GM18498 (cell line): ENCODE data around the gene IL2RA.
"Not testable (repeated sequence)": the region's sequence is repeated elsewhere in the genome, so short reads cannot be mapped to it uniquely, and the experiment has no call there.

Source experiments
- ATAC-seq: cut with Tn5 transposase; IDR thresholded peaks from one replicate; pipeline ENCODE4 v1.9.1; 2021; ENCODE audit warnings: mild to moderate bottlenecking, moderate library complexity; ENCODE audit not compliant: unreplicated experiment

Gene IL2RA

DNA sequence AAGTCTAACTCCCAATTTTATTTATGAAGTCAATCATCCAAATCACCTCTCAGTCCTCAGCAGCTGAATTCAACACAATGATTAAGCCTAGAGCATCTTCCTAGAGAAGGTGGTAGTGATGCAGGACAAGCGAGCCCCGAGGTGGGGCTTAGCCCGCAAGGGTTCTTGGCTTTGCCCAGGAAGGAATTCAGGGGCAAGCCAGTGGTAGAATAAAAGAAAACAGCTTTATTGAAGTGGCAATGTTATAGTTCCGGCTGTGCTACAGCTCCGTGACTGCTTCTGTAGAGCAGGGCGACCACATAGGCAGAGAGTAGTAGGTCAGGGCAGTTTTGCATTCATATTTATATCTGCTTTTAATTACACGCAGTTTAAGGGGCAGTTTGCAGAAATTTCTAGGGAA is 18.1 kb downstream of the IL2RA start:
- no peak for ATAC-seq

DNA sequence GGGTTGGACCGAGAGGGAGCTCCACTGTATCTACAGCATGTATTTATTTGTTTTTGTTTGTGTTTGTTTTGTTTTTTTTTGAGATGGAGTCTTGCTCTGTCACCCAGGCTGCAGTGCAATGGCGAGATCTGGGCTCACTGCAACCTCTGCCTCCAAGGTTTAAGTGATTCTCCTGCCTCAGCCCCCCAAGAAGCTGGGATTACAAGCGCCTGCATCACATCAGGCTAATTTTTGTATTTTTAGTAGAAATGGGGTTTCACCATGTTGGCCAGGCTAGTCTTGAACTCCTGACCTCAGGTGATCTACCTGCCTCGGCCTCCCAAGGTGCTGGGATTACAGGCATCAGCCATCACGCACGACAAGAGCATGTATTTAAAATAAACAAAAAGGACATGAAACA is 18.8 kb downstream of the IL2RA start:
- ATAC-seq: not testable (repeated sequence)

DNA sequence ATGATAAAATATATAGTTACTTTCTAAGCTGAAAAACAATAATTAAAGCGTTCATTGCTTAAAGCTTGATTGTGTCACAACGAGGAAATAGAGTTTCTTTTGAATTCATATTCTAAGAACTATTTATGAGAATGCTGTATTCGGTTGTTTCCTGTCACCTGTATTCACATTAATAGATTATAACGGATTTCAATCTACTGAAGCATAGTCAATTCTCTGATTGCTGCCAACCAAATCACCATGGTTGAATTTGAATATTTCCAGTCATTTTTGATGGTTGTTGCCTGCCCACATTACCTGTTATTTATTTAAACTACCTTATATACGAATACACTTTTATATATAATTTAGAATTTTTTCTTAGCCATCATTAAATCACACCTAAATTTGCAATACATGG is 22.0 kb downstream of the IL2RA start:
- ATAC-seq: no peak

DNA sequence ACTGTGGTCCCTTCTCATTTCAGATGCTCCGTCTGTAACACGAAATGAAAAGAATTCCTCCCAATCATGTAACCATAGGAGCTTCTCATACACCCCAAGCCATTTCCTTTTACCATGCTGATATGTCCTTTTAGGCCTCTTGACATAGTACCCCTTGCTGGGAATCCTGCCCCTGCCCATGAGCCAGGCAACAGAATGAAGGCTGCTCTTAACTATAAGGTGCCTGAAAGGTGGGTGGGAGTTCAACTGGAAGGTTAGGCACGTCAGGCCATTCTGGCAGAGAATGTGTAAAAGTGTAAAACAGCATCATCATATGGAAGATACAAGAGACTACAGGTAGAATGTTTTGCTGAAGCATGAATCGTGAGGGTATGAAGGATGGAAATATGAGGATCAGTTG is 22.5 kb downstream of the IL2RA start:
- ATAC-seq: no peak

DNA sequence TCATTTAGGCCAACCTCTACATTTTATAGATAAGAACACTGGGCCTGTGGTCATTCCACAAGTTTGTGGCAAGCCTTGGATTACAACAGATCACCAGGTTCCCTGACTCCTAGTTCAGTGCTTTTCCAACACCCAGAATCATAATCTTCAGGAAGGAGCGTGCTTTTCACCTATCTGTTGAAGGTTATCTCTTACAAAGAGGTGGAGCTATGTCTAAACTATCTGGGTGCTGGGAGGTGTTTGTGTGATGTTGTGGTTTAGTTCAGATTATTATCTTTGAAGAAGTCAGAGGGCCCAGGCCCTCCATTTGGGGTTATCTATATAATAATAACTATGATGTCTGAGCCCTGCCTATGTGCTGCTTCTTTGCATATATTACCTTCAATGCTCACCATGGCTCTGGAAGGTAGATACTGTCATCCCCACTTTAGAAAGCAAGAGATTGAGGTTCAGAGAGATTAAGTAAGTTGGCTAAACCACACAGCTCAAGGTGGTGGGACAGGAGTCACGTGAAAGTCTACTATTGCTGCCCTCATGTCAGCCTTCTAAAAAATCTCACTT is 24.0 kb downstream of the IL2RA start:
- ATAC-seq: no peak

DNA sequence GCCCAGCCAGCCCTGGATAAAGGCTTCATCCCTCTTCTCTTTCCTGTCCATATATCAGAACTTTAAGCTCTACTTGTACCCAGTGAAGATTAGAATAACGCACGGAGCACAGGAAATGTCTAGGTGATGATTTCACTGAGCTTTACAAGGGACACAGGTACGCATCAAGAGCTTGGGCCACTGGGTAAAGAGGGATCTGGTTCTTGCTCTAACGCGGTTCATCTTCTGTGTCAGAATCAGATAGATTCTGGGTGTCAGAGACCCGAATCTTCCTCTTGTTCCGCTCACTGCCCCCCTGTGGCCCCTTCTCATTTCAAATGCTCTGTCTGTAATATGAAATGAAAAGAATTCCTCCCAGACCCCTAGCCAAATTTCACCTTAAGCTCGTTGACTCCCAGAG is 24.7 kb downstream of the IL2RA start:
- no peak for ATAC-seq

DNA sequence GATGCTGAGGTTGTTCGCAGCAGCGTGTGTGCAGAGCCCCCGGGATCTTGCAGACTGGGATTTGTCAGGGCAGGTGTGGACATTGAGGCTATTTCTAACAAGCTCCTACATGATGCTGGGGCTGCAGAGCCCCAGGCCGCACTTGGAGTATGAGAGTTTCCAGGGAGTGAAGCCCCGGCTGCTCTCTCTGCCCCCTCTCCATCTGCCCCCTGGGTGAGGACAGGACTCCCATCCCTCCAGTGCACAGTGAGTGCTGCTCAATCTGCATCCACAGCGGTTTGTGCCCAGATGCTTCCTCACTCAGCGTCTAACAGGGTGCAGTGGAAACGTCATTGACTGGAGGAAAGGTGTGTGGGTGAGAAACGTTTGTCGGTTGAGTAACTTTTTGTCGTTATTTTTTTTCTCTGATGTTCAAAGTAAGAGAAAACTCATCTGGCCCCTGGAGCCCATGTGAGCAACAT is 25.3 kb downstream of the IL2RA start:
- no peak for ATAC-seq

DNA sequence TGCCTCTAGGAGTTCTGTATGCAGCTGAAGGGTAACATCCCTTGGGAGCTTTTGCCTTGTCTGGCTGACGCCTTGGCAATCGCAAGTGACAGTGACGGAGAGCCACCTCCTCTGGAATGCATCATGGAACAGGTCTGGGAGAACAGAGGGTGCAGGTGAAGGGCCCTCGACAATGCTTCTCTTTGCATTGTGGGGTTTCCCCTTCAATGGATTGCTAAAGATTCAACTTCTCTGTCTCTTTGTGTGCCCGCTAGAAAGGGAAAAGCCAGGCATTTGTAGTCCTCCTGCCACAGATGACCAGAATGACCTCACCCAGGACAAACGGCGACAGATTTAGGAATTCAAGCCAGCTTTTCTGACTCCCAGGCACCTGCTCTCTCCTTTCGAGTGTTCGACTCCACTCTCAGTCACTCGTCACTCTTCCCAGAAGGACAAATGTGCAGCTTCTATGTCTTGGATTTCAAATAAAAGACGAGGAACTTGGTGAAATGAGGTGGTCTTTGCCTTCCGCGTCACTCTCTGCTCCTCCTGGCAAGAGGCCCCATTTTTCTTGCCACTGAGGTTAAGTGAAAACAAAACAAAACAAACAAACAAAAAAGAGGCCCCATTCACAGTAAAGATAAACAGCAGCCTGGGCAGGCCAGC is 26.1 kb downstream of the IL2RA start:
- ATAC-seq: no peak

DNA sequence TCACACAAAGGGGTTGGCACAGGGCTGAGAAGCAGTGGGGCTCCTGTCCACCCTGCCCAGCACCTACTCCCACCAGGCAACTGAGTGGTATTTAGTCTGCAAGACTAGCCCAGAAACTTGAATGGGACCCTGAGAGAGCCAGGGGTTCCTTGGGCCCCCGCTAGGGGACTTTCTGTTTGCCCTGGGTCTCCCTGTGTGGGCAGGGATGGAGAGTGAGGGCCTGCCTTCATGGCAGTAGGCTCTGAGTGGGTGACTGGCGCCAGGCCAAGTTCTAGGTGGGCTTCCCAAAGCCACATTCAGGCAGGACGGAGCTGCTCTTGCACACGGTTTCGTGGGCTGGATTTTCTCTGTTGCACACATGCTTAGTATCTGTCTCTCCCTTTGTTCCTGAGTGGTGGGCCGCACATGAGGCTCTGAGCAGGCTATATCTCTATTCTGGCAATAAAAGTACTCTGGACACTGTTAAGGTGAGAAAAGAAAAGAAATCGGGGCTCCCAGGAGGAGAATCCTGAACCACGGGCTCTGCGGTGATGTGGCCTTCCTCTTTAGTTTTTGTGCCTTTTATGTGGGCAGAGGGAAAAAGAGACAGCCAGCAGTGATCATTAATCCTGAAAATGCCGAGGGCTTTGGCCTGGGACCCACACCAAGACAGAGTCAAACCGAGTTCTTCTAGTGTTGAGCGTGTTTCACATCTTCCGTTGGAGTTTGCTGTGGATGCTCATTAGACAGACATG is 26.9 kb downstream of the IL2RA start:
- no peak for ATAC-seq

DNA sequence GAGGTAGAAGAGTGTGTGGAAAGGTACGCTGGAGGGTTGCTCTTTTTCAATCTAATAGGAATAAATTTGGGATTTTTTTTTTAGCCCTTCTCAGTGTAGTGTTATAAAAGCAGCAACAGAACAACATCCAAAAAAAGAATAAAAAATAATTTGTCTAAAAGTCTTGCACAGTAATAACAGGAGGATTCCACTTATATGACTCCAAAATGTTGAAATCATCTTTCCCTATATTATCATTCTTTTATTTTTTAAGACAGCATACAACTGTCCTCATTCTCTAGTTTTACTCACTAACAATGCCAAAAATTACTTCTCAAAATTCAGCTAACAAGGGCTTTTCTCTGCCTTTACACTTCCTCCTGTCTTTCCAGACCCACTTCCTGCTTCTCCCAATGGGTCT is 27.8 kb downstream of the IL2RA start:
- no peak for ATAC-seq

DNA sequence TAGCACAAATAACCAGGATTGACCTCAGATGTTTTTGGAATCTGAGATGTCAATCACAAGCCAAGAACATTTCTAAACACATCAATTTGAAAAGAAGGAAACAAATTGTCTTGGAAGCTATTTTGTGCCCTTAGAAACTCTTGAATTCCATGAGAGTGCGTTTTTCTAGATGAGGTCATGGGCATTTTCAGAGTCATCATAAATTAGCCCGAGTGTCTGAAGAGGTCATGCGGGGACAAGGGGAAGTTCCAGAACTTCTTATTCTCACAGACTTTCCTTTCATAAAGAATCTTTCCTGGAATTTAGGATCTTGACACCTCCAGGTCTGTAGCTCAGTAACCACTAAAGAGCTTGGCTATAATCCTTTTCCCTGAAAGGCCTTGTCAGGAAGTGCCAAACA is 28.2 kb downstream of the IL2RA start:
- no peak for ATAC-seq

DNA sequence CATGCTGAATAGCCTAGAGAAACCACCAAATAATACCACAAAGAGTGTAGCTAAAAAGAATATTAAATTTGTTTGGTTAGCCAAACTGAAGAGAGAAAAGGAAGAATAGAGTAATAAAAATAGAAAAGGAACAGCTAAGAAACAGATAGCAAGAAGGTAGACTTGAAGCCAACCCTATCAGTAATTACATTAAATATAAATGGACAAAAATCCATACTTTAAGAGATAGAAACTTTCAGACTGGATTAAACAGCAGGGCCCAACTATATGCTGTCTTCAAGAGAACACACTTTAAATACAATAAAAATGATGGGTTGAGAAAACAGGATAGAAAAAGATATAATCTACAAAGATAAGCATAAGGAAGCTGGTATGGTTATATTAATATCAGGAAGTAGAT is 31.2 kb downstream of the IL2RA start:
- ATAC-seq: no peak

DNA sequence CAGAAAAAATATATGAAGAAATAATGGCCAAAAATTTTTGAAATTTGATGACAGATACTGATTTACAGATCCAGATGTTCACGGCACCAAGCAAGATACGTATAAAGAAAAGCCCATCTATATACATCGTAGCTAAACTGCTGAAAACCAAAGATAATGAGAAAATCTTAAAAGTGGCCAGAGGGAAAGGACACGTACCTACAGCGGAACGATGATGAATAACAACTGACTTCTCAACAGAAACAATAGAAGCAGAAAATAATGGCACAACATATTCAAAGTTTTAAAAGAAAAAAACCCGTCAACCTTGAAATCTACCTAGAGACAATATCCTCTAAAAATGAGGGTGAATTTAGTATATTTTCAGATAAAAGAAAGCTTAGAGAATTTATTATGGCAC is 31.9 kb downstream of the IL2RA start:
- no peak for ATAC-seq

DNA sequence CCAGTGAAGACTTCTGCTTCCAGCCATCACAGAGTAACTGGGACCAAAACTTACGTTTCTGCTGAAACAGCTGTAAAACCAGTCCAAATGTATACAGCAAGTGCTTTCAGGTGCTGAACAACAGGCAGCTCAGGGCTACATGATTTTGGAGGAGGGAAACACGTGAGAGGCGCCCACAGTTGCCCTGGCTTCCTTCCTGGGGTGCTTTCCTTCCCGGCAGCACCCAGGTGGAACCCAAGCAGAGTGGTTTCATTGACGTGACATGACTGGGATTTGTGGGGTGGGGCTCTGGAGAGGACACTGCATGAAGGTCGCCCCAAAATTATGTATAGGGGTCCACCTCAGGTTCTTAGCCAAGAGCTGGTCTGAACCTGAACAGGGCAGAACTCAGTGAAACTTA is 34.2 kb downstream of the IL2RA start:
- no peak for ATAC-seq

DNA sequence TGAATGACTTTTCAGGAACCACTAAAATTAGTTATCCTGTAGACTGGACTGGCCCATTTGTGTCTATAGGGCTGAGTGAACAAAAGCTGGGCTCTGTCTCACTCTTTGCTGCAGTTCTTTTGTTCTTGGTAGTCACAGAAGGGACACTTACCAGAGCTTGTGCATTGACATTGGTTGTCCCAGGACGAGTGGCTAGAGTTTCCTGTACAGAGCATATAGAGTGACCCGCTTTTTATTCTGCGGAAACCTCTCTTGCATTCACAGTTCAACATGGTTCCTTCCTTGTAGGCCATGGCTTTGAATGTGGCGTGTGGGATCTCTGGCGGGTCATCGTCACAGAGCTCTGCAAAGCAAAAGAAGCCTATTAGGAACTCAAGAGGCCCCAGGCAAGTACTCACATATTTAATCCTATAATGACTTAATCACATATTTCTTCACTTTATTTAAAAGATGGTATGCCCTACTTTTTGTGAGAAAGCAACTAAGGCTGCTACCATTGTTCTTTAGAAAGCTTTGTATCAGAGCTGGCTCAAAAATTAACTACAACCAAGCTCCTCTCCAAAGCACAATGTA is 36.4 kb downstream of the IL2RA start:
- no peak for ATAC-seq

DNA sequence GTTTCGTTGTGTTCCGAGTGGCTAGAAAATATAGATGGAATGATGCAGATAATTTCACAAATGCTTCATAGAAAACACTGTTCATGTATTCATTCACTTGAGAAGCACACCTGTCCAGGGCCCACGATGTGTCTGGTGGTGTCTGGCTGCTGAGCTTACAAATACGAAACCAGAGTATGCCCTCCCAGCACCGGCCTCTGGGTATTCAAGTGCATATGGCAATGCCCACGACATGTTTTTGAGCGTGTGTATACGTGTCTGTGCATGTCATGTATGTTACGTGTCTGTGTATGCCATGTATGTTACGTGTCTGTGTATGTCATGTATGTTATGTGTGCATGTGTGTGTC is 37.9 kb downstream of the IL2RA start:
- no peak for ATAC-seq

DNA sequence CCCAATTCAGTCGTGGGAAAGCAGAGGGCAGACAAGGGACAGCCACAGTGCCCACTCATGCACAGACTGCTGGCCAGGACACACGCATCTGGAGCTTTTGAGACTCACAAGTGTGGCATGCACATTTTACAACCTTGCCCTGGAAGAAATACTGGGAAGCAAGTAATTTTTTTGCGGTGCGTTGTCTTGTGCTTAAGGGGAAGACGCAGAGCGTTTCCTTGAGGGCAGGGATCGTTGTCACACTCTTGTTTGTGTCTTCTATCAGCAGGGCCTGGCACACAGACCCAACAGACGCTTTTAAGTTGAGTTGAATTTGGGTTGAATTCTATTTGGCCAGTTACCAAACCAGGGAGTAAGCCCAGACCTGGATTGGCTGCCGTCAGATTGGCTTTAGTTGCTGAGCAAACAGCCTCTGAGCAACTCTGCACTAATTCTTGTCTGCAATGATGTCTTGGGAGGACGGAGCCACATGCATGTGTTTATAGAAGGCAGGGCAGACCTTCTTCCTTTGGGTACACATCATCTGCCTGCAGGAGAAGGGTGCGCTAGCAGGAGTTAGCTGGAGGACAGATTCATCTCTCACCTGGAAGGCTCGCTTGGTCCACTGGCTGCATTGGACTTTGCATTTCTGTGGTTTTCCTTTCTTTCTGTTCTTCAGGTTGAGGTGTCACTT is 38.4 kb downstream of the IL2RA start:
- no peak for ATAC-seq

DNA sequence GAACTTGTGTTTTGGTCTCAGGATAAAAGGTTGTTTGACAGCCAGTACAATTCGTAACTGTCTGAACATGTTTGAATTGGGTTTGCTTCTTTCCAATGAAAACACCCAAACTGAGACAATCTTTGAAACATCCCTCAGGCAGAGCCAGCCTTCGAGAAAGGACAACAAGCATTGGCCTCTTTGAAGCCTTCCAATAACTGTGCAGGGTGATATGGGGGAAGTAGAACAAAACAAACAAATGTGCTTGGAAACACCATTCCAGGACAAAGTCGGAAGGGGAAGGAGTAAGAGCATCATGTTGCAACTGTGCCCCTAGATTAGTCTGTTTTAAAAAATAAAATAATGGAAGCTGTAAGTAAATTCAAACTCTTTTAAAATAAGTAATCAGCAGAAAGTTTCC is 39.5 kb downstream of the IL2RA start:
- ATAC-seq: no peak

DNA sequence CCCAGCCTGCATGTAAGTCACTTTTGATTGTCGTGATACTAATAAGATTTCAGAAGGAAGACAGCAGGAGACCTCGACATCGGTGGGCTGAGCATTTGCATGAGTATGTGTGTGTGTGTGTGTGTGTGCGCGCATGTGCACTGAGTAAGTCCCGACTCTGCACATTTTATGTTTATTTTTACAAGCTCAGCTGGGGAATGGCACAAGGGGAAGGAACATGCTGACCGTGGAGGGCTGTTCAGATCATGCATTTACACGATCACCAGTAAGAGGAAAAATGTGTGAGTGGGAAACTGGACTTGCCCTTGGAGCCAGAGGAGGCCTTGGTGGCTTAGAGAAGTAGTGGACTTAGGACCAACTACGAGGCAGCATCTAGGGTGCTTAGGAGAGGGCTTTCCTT is 41.3 kb downstream of the IL2RA start:
- no peak for ATAC-seq

DNA sequence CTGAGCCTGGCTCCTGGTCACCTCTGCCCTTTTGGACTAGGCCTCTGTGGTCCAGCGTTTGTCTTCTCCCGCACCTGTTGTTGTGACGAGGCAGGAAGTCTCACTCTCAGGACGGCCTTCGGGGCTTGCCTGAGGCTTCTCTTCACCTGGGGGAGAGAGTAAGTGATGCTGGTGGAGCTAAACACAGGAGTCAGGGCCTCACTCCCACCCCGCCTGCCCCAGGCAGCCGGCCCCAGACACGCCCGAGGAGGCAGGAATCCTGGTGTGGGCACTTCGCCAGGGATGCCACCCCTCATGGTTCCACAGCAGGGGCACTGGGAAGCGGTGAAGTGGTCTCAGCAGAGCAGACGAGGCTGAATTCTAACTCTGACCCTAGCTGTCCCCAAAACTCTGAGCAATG is 42.4 kb downstream of the IL2RA start:
- ATAC-seq: no peak

DNA sequence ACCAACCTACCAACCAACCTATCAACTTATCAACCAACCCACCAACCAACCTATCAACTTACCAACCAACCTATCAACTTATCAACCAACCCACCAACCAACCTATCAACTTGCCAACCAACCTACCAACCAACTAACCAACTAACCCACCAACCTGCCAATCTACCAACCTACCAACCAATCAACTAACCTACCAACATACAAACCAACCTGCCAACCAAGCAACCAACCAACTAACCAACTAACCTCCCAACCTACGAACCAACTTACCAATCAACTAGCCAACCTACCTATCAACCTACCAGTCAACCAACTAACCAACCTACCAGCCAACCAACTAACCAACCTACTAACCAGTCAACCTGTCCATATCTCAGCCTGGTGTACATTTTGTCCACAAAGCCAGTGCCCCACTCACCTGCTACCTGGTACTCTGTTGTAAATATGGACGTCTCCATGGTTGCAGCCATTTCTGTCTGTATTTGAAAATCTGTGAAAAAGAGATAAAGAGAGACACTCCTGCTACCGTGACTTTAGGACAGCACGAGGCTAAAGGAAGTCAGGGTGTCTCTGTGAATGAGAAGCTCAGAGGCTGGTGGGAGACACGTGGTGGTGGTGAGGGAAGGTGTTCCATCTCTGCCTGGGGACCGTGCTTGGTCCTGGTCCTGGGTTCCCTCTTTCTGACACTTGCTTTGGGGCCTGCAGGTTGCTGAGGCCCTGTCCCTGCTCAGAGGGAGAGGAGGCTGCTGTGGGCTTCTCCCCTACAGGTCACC is 43.0 kb downstream of the IL2RA start:
- no peak for ATAC-seq
